ENCODE data around the gene LOC128125822.

The LOC128125822 gene

DNA sequence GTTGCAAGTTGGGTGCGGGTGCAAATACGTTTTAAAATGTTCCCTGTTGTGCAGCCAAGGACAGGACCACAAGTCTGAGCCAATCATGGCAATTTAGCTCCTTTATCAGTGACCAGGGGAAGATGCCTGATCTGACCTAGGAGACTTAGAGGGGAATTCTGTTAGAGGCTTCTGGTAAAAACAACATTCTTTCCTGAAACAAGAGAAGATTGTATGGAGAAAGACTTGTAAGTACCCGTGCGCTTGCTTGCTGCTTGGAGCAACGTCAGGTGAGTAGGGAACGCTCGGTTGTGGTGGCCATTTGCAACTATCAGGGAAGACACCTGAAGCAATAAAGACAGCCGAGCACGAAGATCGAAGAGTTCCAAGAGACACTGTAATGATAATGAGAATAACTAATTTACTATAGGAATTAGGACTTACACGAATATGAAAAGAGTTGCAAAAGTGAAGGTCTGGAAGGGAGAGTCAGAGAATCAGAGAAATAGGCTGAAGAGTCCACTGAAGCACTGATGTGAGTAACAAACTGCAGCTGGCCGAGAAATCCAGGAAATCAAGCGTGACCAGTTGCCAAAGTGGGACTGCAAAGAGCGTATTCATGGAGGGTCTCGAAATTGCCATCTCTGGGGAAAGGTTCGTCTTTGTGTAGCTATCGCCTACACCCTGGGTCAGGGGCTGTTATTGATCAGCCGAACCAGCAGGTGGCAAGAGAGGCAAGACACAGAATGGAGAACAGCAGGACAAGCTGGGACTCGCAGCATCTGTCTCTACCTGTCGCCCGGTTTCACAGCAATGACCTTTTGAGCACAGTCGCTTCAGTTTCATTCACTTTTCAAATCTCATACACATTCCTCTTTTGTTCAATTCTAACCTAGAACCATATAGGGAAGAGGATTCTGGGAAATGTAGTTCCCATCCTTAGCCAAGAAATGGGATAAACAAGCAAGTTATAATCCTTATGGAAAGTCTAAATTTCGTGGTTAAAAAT, 26.1 kb downstream of the LOC128125822 start:
- TF ChIP-seq, protein P1, sequence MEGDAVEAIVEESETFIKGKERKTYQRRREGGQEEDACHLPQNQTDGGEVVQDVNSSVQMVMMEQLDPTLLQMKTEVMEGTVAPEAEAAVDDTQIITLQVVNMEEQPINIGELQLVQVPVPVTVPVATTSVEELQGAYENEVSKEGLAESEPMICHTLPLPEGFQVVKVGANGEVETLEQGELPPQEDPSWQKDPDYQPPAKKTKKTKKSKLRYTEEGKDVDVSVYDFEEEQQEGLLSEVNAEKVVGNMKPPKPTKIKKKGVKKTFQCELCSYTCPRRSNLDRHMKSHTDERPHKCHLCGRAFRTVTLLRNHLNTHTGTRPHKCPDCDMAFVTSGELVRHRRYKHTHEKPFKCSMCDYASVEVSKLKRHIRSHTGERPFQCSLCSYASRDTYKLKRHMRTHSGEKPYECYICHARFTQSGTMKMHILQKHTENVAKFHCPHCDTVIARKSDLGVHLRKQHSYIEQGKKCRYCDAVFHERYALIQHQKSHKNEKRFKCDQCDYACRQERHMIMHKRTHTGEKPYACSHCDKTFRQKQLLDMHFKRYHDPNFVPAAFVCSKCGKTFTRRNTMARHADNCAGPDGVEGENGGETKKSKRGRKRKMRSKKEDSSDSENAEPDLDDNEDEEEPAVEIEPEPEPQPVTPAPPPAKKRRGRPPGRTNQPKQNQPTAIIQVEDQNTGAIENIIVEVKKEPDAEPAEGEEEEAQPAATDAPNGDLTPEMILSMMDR (IDR thresholded peaks at IDR 0.05; ENCODE audit: low read depth, low read length), result peak; percentile 93
- no peak for DNase-seq (ENCODE audit: extremely low read depth, low read depth)

DNA sequence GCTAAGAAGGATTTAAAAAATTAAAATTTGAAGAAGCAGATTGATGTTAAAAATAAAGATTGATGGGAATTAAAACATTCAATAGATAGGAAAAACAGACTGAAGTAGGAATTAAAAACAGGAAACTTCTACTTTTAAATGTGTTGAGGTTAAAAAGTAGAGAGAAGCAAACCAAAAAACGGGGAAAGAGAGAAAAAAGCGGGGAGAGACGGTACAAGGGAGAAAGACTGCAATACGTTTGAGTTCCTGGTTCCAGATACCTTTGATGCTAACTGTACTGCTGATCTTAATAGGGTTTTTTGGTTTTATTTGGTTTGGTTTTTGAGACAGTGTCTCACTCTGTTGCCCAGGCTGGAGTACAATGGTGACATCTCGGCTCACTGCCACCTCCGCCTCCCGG, 27.0 kb downstream of the LOC128125822 start:
- no peak for DNase-seq (ENCODE audit: extremely low read depth, low read depth)
- TF ChIP-seq, protein P1 (IDR thresholded peaks at IDR 0.05; ENCODE audit: low read depth, low read length), result no peak

DNA sequence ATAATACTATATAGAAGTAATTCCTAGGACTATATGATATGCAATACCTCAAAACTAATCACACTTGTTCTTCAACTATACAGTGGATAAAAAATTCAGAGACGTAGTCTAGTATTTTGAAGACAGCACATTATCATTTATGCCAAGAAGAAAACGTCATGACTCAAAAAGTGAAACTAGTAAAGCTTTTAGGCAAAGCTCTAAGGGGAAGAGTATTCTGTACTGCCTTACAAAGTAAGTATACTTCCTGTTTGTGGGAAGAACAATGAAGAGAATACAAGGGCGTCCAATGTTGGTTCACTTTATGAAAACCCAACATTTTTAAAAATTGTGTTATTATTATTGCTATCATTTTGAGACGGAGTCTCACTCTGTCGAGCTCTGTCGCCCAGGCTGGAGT, 27.9 kb downstream of the LOC128125822 start:
- DNase-seq (ENCODE audit: extremely low read depth, low read depth), result no peak

DNA sequence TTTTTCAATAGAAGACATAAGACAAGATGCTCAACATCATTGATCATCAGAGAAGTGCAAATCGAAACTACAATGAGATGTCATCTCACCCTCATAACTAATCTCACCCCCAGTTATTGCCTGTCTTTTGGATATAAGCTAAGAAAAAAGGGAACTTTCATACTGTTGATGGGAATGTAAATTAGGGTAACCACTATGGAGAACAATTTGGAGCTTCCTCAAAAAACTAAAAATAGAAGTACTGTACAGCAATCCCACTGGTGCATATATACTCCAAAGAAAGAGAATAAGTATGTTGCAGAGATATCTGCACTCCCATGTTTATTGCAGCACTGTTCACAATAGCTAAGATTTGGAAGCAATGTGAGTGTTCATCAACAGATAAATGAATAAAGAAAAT, 37.0 kb downstream of the LOC128125822 start:
- no peak for DNase-seq (ENCODE audit: extremely low read depth, low read depth)
- TF ChIP-seq, protein P1 (IDR thresholded peaks at IDR 0.05; ENCODE audit: low read depth, low read length), result no peak

More for the DNA sequence above, 27.9 kb downstream of the LOC128125822 start:
- TF ChIP-seq, protein P1 (IDR thresholded peaks at IDR 0.05; ENCODE audit: low read depth, low read length), result no peak

DNA sequence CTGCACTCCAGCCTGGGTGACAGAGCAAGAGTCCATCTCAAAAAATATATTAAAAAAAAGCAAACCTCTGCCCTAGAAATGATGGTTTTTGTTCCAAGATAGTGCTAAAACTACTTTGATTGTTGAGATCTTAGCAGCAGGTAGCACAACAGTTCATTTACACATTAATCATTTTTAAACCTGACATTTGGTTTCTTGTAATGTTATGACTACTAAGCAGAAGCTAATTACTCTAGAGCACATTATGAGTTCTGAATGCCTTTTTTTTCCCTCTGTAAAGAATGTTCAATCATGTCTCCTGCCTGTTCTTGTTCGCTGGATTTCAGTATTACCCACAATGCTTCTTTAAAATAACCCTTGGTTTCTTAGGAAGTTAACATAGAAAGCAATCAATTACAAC, 38.7 kb downstream of the LOC128125822 start:
- TF ChIP-seq, protein P1 (IDR thresholded peaks at IDR 0.05; ENCODE audit: low read depth, low read length), result no peak
- no peak for DNase-seq (ENCODE audit: extremely low read depth, low read depth)

DNA sequence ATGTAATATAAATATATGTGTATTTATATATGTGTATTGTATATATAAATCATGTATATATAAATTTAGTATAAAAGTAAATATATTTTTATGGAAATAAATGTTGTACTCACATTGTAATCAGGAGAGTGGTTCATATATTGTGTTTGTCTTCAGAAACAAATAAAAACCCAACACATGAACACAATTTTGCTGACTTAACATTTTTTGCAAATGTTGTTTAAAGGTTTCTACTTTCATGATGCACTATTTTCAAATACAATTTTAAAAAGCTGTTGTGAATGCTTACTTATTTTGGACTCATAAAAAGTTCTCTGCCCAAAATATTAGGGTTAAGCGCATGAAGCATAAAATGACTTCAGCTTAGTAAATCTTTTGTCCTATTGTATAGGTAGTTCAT, 39.3 kb downstream of the LOC128125822 start:
- no peak for DNase-seq (ENCODE audit: extremely low read depth, low read depth)
- TF ChIP-seq, protein P1 (IDR thresholded peaks at IDR 0.05; ENCODE audit: low read depth, low read length), result no peak

DNA sequence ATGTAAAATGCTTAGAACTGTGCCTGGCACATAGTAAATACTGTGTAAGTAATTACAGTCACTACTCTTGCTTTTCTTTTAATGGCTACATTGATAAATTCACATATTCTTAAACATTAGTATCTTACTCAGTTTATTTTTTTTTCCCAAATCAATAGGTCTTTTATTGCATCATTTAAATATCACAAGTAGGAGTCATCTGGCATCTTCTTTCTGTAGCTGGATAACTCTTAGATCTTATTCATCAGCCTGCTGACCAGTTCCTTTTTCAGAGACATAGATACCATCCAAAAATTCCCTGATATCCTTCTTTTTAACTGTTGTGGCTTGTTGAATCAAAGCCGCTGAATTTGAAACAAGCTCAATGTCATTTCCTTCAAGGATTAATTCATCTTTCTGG, 43.3 kb downstream of the LOC128125822 start:
- DNase-seq (ENCODE audit: extremely low read depth, low read depth), result no peak
- TF ChIP-seq, protein P1 (IDR thresholded peaks at IDR 0.05; ENCODE audit: low read depth, low read length), result no peak
